ENCODE results near the gene POSTN.
A peak's percentile ranks its signal among the peaks of the same experiment; 100 is the strongest.
"Not testable (repeated sequence)": the region's sequence is repeated elsewhere in the genome, so short reads cannot be mapped to it uniquely, and the experiment has no call there.

Gene POSTN

GRCh38 chr13:37599519-37599918 lies 951 bp upstream of the POSTN start:
- Histone ChIP-seq H3K4me3 (ENCODE audit: low read length in 2 of 2) (no peak overlapping the region), H3K27ac (ENCODE audit: low read depth in 2 of 2, low read length in 2 of 2) (no peak overlapping the region), H3K27me3 (ENCODE audit: control insufficient read depth in 2 of 2, insufficient read depth in 2 of 2, low read length in 2 of 2) (no peaks in the 10 kb centered on the region), H3K9ac (ENCODE audit: low read depth in 1 of 2, low read length in 2 of 2) (no peak overlapping the region), H3K9me3 (ENCODE audit: control insufficient read depth in 2 of 2, low read length in 2 of 2) (no peaks in the 10 kb centered on the region), H3K36me3 (ENCODE audit: control insufficient read depth in 2 of 2, insufficient read depth in 2 of 2, low read length in 2 of 2) (no peaks in the 10 kb centered on the region), H3K4me1 (ENCODE audit: control insufficient read depth in 2 of 2, insufficient read depth in 2 of 2, low read length in 2 of 2) (no peaks in the 10 kb centered on the region)

DNA sequence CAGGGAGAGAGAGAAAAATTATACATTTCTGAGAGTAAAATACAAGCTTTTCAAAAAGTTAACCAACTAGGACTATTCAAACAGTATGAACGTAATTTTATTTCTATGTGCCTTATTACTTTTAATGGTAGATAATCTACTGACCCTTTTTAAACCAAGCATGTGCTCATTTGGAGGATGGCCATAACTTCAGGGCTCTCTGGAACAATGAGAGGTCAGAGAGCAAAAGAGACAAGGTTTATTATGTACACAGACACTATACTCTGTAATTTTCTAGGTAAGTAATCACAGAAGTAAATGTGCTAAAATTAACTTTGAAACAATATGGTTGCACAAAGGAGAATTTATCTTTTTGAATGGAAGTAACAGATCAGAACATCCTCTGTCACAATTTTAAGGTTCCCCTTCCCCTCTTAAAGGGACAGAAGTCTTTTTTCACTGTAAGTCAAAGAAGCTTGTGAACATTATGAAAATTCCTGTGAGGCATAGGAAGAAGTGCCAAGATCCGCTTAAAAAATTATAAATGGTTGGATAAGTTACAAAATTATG lies 1.0 kb downstream of the POSTN start:
- H3K4me3 ChIP-seq (ENCODE audit: low read length in 2 of 2) = peak overlapping the region in 1 of 2 donors; percentile 39
- H3K9ac ChIP-seq (ENCODE audit: low read depth in 1 of 2, low read length in 2 of 2) = no peak overlapping the region
- H3K36me3 ChIP-seq (ENCODE audit: control insufficient read depth in 2 of 2, insufficient read depth in 2 of 2, low read length in 2 of 2) = no peaks in the 10 kb centered on the region
- H3K27ac ChIP-seq (ENCODE audit: low read depth in 2 of 2, low read length in 2 of 2) = no peak overlapping the region
- H3K9me3 ChIP-seq (ENCODE audit: control insufficient read depth in 2 of 2, low read length in 2 of 2) = no peaks in the 10 kb centered on the region
- H3K27me3 ChIP-seq (ENCODE audit: control insufficient read depth in 2 of 2, insufficient read depth in 2 of 2, low read length in 2 of 2) = no peaks in the 10 kb centered on the region
- H3K4me1 ChIP-seq (ENCODE audit: control insufficient read depth in 2 of 2, insufficient read depth in 2 of 2, low read length in 2 of 2) = no peaks in the 10 kb centered on the region

- Histone ChIP-seq H3K4me3 (ENCODE audit: low read length in 2 of 2) (peak overlapping the region in 1 of 2 donors; percentile 39), H3K4me1 (ENCODE audit: control insufficient read depth in 2 of 2, insufficient read depth in 2 of 2, low read length in 2 of 2) (no peaks in the 10 kb centered on the region), H3K27me3 (ENCODE audit: control insufficient read depth in 2 of 2, insufficient read depth in 2 of 2, low read length in 2 of 2) (no peaks in the 10 kb centered on the region), H3K9me3 (ENCODE audit: control insufficient read depth in 2 of 2, low read length in 2 of 2) (no peaks in the 10 kb centered on the region), H3K27ac (ENCODE audit: low read depth in 2 of 2, low read length in 2 of 2) (no peak overlapping the region), H3K36me3 (ENCODE audit: control insufficient read depth in 2 of 2, insufficient read depth in 2 of 2, low read length in 2 of 2) (no peaks in the 10 kb centered on the region), H3K9ac (ENCODE audit: low read depth in 1 of 2, low read length in 2 of 2) (no peak overlapping the region)
Observed at GRCh38 chr13:37596805-37597204, 1.8 kb downstream of the POSTN start.

DNA sequence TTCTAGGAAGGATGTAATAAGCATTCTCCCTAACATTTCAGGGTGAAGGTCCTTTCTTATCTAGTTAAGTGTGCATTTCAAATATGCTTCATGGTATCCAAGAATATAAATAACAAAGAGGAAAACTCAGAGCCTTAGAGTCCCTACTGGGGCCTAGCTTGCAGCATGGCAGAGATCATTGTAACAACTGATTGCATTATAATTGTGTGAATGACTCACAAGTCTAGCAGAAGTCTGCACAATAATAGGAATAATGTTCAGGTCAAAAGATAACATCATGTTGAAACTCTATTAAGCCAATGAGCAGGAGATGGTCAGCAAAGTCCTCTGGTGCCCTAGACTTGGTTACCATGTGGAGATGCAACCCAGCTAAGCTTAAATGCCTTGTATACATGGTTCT lies 3.4 kb downstream of the POSTN start:
- H3K9ac ChIP-seq (ENCODE audit: low read depth in 1 of 2, low read length in 2 of 2) = no peak overlapping the region
- H3K27me3 ChIP-seq (ENCODE audit: control insufficient read depth in 2 of 2, insufficient read depth in 2 of 2, low read length in 2 of 2) = no peaks in the 10 kb centered on the region
- H3K4me3 ChIP-seq (ENCODE audit: low read length in 2 of 2) = no peak overlapping the region
- no peak overlapping the region for H3K27ac ChIP-seq (ENCODE audit: low read depth in 2 of 2, low read length in 2 of 2)
- H3K4me1 ChIP-seq (ENCODE audit: control insufficient read depth in 2 of 2, insufficient read depth in 2 of 2, low read length in 2 of 2) = no peaks in the 10 kb centered on the region
- H3K36me3 ChIP-seq (ENCODE audit: control insufficient read depth in 2 of 2, insufficient read depth in 2 of 2, low read length in 2 of 2) = no peaks in the 10 kb centered on the region
- no peaks in the 10 kb centered on the region for H3K9me3 ChIP-seq (ENCODE audit: control insufficient read depth in 2 of 2, low read length in 2 of 2)

- Histone ChIP-seq H3K4me3 (ENCODE audit: low read length in 2 of 2) (no peak overlapping the region), H3K27ac (ENCODE audit: low read depth in 2 of 2, low read length in 2 of 2) (no peak overlapping the region), H3K27me3 (ENCODE audit: control insufficient read depth in 2 of 2, insufficient read depth in 2 of 2, low read length in 2 of 2) (no peaks in the 10 kb centered on the region), H3K9me3 (ENCODE audit: control insufficient read depth in 2 of 2, low read length in 2 of 2) (no peaks in the 10 kb centered on the region), H3K4me1 (ENCODE audit: control insufficient read depth in 2 of 2, insufficient read depth in 2 of 2, low read length in 2 of 2) (no peaks in the 10 kb centered on the region), H3K36me3 (ENCODE audit: control insufficient read depth in 2 of 2, insufficient read depth in 2 of 2, low read length in 2 of 2) (no peaks in the 10 kb centered on the region), H3K9ac (ENCODE audit: low read depth in 1 of 2, low read length in 2 of 2) (no peak overlapping the region)
Observed at GRCh38 chr13:37594550-37594949, 4.0 kb downstream of the POSTN start.

- not testable (repeated sequence) for H3K27ac ChIP-seq (ENCODE audit: low read depth in 2 of 2, low read length in 2 of 2); H3K9me3 ChIP-seq (ENCODE audit: control insufficient read depth in 2 of 2, low read length in 2 of 2); H3K9ac ChIP-seq (ENCODE audit: low read depth in 1 of 2, low read length in 2 of 2); H3K27me3 ChIP-seq (ENCODE audit: control insufficient read depth in 2 of 2, insufficient read depth in 2 of 2, low read length in 2 of 2); H3K4me3 ChIP-seq (ENCODE audit: low read length in 2 of 2); H3K36me3 ChIP-seq (ENCODE audit: control insufficient read depth in 2 of 2, insufficient read depth in 2 of 2, low read length in 2 of 2); H3K4me1 ChIP-seq (ENCODE audit: control insufficient read depth in 2 of 2, insufficient read depth in 2 of 2, low read length in 2 of 2)
Observed at GRCh38 chr13:37589381-37589780, 9.2 kb downstream of the POSTN start.

DNA sequence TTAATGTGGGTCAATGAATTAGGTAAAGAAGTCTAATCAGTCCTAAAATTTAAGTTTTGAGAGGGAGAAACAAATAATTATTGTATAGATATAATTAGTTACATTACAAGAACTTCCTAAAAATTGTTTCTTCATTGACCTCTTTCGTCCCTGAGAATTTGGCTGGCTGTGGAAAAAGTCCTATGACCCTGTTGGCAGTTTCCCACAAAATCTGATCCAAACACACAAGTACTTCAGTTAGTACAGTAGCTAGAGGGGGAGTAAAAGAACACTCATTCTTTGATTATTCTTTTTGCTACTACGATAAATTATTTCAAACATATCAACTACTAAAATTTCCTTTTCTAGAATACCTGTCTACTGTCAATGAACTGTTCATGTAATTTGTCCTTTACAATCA lies 11.3 kb downstream of the POSTN start:
- no peak overlapping the region for H3K4me3 ChIP-seq (ENCODE audit: low read length in 2 of 2)
- no peaks in the 10 kb centered on the region for H3K4me1 ChIP-seq (ENCODE audit: control insufficient read depth in 2 of 2, insufficient read depth in 2 of 2, low read length in 2 of 2)
- no peaks in the 10 kb centered on the region for H3K27me3 ChIP-seq (ENCODE audit: control insufficient read depth in 2 of 2, insufficient read depth in 2 of 2, low read length in 2 of 2)
- no peak overlapping the region for H3K9ac ChIP-seq (ENCODE audit: low read depth in 1 of 2, low read length in 2 of 2)
- H3K9me3 ChIP-seq (ENCODE audit: control insufficient read depth in 2 of 2, low read length in 2 of 2) = no peaks in the 10 kb centered on the region
- H3K36me3 ChIP-seq (ENCODE audit: control insufficient read depth in 2 of 2, insufficient read depth in 2 of 2, low read length in 2 of 2) = no peaks in the 10 kb centered on the region
- no peak overlapping the region for H3K27ac ChIP-seq (ENCODE audit: low read depth in 2 of 2, low read length in 2 of 2)

DNA sequence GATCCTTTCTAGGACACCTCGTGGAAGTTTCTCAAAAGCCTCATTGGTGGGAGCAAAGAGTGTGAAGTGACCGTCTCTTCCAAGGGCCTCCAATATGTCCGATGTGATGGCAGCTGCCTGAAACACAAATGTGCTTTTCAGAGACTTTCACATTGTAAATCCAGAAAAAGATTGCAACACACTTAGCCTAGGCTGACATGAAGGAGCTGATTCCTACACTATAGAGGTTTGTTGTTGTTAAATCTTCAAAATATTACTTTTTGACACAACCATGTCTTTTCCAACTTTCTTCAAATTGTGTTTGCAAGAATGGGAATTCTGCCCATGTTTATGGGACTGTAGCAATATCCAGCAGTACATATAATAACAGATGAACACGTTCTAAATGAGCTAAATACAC lies 12.4 kb downstream of the POSTN start:
- Histone ChIP-seq H3K27ac (ENCODE audit: low read depth in 2 of 2, low read length in 2 of 2) (no peak overlapping the region), H3K9ac (ENCODE audit: low read depth in 1 of 2, low read length in 2 of 2) (no peak overlapping the region), H3K9me3 (ENCODE audit: control insufficient read depth in 2 of 2, low read length in 2 of 2) (no peaks in the 10 kb centered on the region), H3K4me1 (ENCODE audit: control insufficient read depth in 2 of 2, insufficient read depth in 2 of 2, low read length in 2 of 2) (no peaks in the 10 kb centered on the region), H3K36me3 (ENCODE audit: control insufficient read depth in 2 of 2, insufficient read depth in 2 of 2, low read length in 2 of 2) (no peaks in the 10 kb centered on the region), H3K4me3 (ENCODE audit: low read length in 2 of 2) (no peak overlapping the region), H3K27me3 (ENCODE audit: control insufficient read depth in 2 of 2, insufficient read depth in 2 of 2, low read length in 2 of 2) (no peaks in the 10 kb centered on the region)

DNA sequence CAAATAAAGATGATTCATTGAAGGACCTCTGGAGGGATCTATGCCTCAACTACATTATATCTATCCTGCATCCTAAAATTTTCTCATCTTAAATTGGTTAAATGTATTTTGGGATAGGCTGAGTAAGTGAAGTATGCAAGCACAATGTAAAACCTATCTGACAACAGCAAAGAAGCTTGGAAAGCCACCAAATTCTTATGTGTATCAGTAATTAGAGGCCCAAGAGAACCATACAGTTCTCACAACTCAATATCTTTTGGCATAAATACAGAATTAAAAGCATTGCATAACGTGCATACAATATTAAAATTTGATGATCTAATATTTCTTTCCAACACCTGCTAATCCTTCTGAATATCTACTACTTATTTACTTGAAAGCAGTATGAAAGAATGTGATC lies 13.0 kb downstream of the POSTN start:
- Histone ChIP-seq H3K36me3 (ENCODE audit: control insufficient read depth in 2 of 2, insufficient read depth in 2 of 2, low read length in 2 of 2) (no peaks in the 10 kb centered on the region), H3K27me3 (ENCODE audit: control insufficient read depth in 2 of 2, insufficient read depth in 2 of 2, low read length in 2 of 2) (no peaks in the 10 kb centered on the region), H3K27ac (ENCODE audit: low read depth in 2 of 2, low read length in 2 of 2) (no peak overlapping the region)

GRCh38 chr13:37576601-37577000 lies 22.0 kb downstream of the POSTN start:
- H3K9me3 ChIP-seq (ENCODE audit: control insufficient read depth in 2 of 2, low read length in 2 of 2) = no peaks in the 10 kb centered on the region
- no peaks in the 10 kb centered on the region for H3K27me3 ChIP-seq (ENCODE audit: control insufficient read depth in 2 of 2, insufficient read depth in 2 of 2, low read length in 2 of 2)
- no peak overlapping the region for H3K4me3 ChIP-seq (ENCODE audit: low read length in 2 of 2)
- no peaks in the 10 kb centered on the region for H3K4me1 ChIP-seq (ENCODE audit: control insufficient read depth in 2 of 2, insufficient read depth in 2 of 2, low read length in 2 of 2)
- H3K27ac ChIP-seq (ENCODE audit: low read depth in 2 of 2, low read length in 2 of 2) = no peak overlapping the region
- H3K36me3 ChIP-seq (ENCODE audit: control insufficient read depth in 2 of 2, insufficient read depth in 2 of 2, low read length in 2 of 2) = no peaks in the 10 kb centered on the region
- no peak overlapping the region for H3K9ac ChIP-seq (ENCODE audit: low read depth in 1 of 2, low read length in 2 of 2)

More for the DNA sequence above, 13.0 kb downstream of the POSTN start:
- Histone ChIP-seq H3K9me3 (ENCODE audit: control insufficient read depth in 2 of 2, low read length in 2 of 2) (no peaks in the 10 kb centered on the region), H3K4me3 (ENCODE audit: low read length in 2 of 2) (no peak overlapping the region), H3K4me1 (ENCODE audit: control insufficient read depth in 2 of 2, insufficient read depth in 2 of 2, low read length in 2 of 2) (no peaks in the 10 kb centered on the region), H3K9ac (ENCODE audit: low read depth in 1 of 2, low read length in 2 of 2) (no peak overlapping the region)

- Histone ChIP-seq H3K9ac (ENCODE audit: low read depth in 1 of 2, low read length in 2 of 2) (no peak overlapping the region), H3K9me3 (ENCODE audit: control insufficient read depth in 2 of 2, low read length in 2 of 2) (no peaks in the 10 kb centered on the region), H3K4me1 (ENCODE audit: control insufficient read depth in 2 of 2, insufficient read depth in 2 of 2, low read length in 2 of 2) (no peaks in the 10 kb centered on the region), H3K36me3 (ENCODE audit: control insufficient read depth in 2 of 2, insufficient read depth in 2 of 2, low read length in 2 of 2) (no peaks in the 10 kb centered on the region), H3K4me3 (ENCODE audit: low read length in 2 of 2) (no peak overlapping the region), H3K27me3 (ENCODE audit: control insufficient read depth in 2 of 2, insufficient read depth in 2 of 2, low read length in 2 of 2) (no peaks in the 10 kb centered on the region), H3K27ac (ENCODE audit: low read depth in 2 of 2, low read length in 2 of 2) (no peak overlapping the region)
Observed at GRCh38 chr13:37565425-37565824, 33.1 kb downstream of the POSTN start.
